HEK293 (cell line): ENCODE measurements around the gene PPP6R3.

Source experiments
- CTCF ChIA-PET: fragments of 350-600 bp; formaldehyde crosslinking; extraction: SDS; loops from one replicate; lab custom pipeline; 2021; ENCODE audit warnings: antibody characterized with exemption; lab: Yijun Ruan, JAX
- POLR2A ChIA-PET: fragments of 300-600 bp; formaldehyde crosslinking; extraction: SDS; loops from one replicate; lab custom pipeline; 2020; ENCODE audit warnings: antibody characterized with exemption, inconsistent platforms; lab: Yijun Ruan, JAX
- H3K27ac ChIP-seq: fragments of 200-500 bp; sonication (Bioruptor generic); 2 replicates; pipeline ENCODE4 v1.5.1; 2014; ENCODE audit warnings: low read depth, low read length, control low read depth, inconsistent platforms; ENCODE audit errors: extremely low read depth
- H3K36me3 ChIP-seq, 2 experiments: fragments of 200-500 bp in 1 of 2; sonication (Bioruptor generic) in 1 of 2; 1 replicate in 1 of 2; 2 replicates in 1 of 2; pipeline ENCODE4 v1.5.1; 2014 to 2017; ENCODE audit warnings: inconsistent platforms in 2 of 2, low read length in 2 of 2; ENCODE audit not compliant: control insufficient read depth in 2 of 2, insufficient read depth in 1 of 2
- H3K4me1 ChIP-seq: fragments of 200-500 bp; sonication (Bioruptor generic); 2 replicates; pipeline ENCODE4 v1.5.1; 2014; ENCODE audit warnings: mild to moderate bottlenecking, low read length, inconsistent platforms; ENCODE audit not compliant: control insufficient read depth, insufficient read depth
- H3K4me3 ChIP-seq: 2 replicates; pipeline ENCODE4 v1.5.1; 2011; ENCODE audit warnings: low read depth, mild to moderate bottlenecking, control low read depth, low read length, moderate library complexity
- H3K9me3 ChIP-seq: fragments of 200-500 bp; sonication (Bioruptor generic); 2 replicates; pipeline ENCODE4 v1.5.1; 2014; ENCODE audit warnings: low read depth, low read length, inconsistent platforms; ENCODE audit not compliant: control insufficient read depth, insufficient read depth
- ZBTB20 ChIP-seq: fragments of 450-650 bp; formaldehyde crosslinking; IDR thresholded peaks from 2 replicates; pipeline ENCODE4 v1.5.1; 2016; ENCODE audit warnings: missing biosample characterization, missing genetic modification characterization
- ZNF2 ChIP-seq: fragments of 450-650 bp; formaldehyde crosslinking; IDR thresholded peaks from 2 replicates; pipeline ENCODE4 v1.5.1; 2016; ENCODE audit warnings: missing biosample characterization, missing genetic modification characterization
- ZNF221 ChIP-seq: fragments of 450-650 bp; formaldehyde crosslinking; IDR thresholded peaks from 2 replicates; pipeline ENCODE4 v1.5.1; 2017; ENCODE audit warnings: missing biosample characterization, missing genetic modification characterization, borderline replicate concordance
- ZNF366 ChIP-seq: fragments of 450-650 bp; formaldehyde crosslinking; conservative IDR thresholded peaks from 2 replicates; pipeline ENCODE4 v1.5.1; 2016; ENCODE audit warnings: missing biosample characterization, missing genetic modification characterization
- ZNF510 ChIP-seq: fragments of 450-650 bp; formaldehyde crosslinking; IDR thresholded peaks from 2 replicates; pipeline ENCODE4 v1.5.1; 2018; ENCODE audit warnings: mild to moderate bottlenecking, missing genetic modification characterization, missing biosample characterization; ENCODE audit not compliant: insufficient replicate concordance
- ZNF529 ChIP-seq: fragments of 450-650 bp; formaldehyde crosslinking; IDR thresholded peaks from 2 replicates; pipeline ENCODE4 v1.5.1; 2017; ENCODE audit warnings: missing genetic modification characterization, missing biosample characterization; ENCODE audit not compliant: insufficient replicate concordance
- ZNF544 ChIP-seq: fragments of 450-650 bp; formaldehyde crosslinking; IDR thresholded peaks from 2 replicates; pipeline ENCODE4 v1.5.0; 2017; ENCODE audit warnings: missing biosample characterization, missing genetic modification characterization
- ZNF596 ChIP-seq: fragments of 450-650 bp; IDR thresholded peaks from 2 replicates; pipeline ENCODE4 v1.5.0; 2018; ENCODE audit warnings: missing biosample characterization, mild to moderate bottlenecking, missing genetic modification characterization, moderate library complexity
- ZNF621 ChIP-seq: fragments of 450-650 bp; formaldehyde crosslinking; IDR thresholded peaks from 2 replicates; pipeline ENCODE4 v1.5.1; 2017; ENCODE audit warnings: missing biosample characterization, missing genetic modification characterization
- ZNF76 ChIP-seq: fragments of 450-650 bp; formaldehyde crosslinking; IDR thresholded peaks from 2 replicates; pipeline ENCODE4; 2016; ENCODE audit warnings: low read depth, missing biosample characterization, missing genetic modification characterization, borderline replicate concordance
- TF ChIP-seq, protein P1 (sequence below): fragments of 450-650 bp; formaldehyde crosslinking; IDR thresholded peaks from 2 replicates; pipeline ENCODE4 v1.5.1; 2016; ENCODE audit warnings: missing biosample characterization, missing genetic modification characterization, borderline replicate concordance
- TF ChIP-seq, protein P2 (sequence below): fragments of 450-650 bp; formaldehyde crosslinking; optimal IDR thresholded peaks from 2 replicates; pipeline ENCODE3; 2016; ENCODE audit warnings: missing biosample characterization, mild to moderate bottlenecking, missing genetic modification characterization
- TF ChIP-seq, protein P3 (sequence below): IDR thresholded peaks from 2 replicates; pipeline ENCODE4 v1.6.1; 2011; ENCODE audit warnings: mild to moderate bottlenecking, low read depth, low read length, borderline replicate concordance
- TF ChIP-seq, protein P4 (sequence below): fragments of 450-650 bp; formaldehyde crosslinking; IDR thresholded peaks from 2 replicates; pipeline ENCODE4 v1.5.1; 2016; ENCODE audit warnings: missing biosample characterization, missing genetic modification characterization, low read depth
- TF ChIP-seq, protein P5 (sequence below): fragments of 450-650 bp; formaldehyde crosslinking; IDR thresholded peaks from 2 replicates; pipeline ENCODE4 v1.5.0; 2017; ENCODE audit warnings: missing biosample characterization, missing genetic modification characterization, borderline replicate concordance
- TF ChIP-seq, protein P6 (sequence below): fragments of 450-650 bp; formaldehyde crosslinking; IDR thresholded peaks from 2 replicates; pipeline ENCODE4 v1.5.1; 2016; ENCODE audit warnings: missing biosample characterization, missing genetic modification characterization

PPP6R3 gene

DNA sequence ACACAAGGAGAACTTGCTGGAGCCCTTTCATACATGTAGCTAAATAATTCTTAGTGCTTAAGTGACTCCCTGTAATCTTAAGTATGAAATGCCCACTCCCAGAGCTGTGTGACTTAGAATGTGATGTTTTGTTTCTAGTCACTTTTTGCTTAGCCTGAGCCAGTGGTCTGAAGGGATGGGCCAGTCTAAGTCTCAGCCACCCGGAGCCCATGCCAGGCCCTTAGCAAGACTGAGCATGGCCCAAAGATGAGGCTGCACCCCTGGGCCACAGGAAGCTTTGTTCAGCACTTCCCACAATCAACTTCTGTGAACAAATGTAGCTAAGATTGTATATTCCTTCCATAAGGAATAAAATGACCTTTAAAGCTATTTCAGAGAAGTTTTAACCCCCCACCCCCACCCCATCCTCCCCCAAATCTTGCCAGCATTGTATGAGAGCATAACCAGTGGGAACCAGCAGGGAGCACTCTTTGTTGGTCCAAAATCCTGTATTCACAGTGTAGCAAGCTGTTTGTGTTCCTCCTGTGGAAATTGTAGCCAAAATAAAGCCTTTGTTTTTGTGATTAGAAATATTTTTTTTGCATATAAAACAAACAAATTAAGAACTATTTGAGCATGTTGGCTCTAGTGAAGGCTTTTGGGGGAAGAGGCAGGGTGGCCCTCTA lies 150.0 kb downstream of the PPP6R3 start:
- TF ChIP-seq, protein P1, sequence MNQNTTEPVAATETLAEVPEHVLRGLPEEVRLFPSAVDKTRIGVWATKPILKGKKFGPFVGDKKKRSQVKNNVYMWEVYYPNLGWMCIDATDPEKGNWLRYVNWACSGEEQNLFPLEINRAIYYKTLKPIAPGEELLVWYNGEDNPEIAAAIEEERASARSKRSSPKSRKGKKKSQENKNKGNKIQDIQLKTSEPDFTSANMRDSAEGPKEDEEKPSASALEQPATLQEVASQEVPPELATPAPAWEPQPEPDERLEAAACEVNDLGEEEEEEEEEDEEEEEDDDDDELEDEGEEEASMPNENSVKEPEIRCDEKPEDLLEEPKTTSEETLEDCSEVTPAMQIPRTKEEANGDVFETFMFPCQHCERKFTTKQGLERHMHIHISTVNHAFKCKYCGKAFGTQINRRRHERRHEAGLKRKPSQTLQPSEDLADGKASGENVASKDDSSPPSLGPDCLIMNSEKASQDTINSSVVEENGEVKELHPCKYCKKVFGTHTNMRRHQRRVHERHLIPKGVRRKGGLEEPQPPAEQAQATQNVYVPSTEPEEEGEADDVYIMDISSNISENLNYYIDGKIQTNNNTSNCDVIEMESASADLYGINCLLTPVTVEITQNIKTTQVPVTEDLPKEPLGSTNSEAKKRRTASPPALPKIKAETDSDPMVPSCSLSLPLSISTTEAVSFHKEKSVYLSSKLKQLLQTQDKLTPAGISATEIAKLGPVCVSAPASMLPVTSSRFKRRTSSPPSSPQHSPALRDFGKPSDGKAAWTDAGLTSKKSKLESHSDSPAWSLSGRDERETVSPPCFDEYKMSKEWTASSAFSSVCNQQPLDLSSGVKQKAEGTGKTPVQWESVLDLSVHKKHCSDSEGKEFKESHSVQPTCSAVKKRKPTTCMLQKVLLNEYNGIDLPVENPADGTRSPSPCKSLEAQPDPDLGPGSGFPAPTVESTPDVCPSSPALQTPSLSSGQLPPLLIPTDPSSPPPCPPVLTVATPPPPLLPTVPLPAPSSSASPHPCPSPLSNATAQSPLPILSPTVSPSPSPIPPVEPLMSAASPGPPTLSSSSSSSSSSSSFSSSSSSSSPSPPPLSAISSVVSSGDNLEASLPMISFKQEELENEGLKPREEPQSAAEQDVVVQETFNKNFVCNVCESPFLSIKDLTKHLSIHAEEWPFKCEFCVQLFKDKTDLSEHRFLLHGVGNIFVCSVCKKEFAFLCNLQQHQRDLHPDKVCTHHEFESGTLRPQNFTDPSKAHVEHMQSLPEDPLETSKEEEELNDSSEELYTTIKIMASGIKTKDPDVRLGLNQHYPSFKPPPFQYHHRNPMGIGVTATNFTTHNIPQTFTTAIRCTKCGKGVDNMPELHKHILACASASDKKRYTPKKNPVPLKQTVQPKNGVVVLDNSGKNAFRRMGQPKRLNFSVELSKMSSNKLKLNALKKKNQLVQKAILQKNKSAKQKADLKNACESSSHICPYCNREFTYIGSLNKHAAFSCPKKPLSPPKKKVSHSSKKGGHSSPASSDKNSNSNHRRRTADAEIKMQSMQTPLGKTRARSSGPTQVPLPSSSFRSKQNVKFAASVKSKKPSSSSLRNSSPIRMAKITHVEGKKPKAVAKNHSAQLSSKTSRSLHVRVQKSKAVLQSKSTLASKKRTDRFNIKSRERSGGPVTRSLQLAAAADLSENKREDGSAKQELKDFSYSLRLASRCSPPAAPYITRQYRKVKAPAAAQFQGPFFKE = no peak
- TF ChIP-seq ZNF529 = no peak
- no peak for TF ChIP-seq ZNF544 (tag by site-specific recombination)
- TF ChIP-seq, protein P2, sequence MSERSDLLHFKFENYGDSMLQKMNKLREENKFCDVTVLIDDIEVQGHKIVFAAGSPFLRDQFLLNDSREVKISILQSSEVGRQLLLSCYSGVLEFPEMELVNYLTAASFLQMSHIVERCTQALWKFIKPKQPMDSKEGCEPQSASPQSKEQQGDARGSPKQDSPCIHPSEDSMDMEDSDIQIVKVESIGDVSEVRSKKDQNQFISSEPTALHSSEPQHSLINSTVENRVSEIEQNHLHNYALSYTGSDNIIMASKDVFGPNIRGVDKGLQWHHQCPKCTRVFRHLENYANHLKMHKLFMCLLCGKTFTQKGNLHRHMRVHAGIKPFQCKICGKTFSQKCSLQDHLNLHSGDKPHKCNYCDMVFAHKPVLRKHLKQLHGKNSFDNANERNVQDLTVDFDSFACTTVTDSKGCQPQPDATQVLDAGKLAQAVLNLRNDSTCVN = no peak
- no peak for TF ChIP-seq ZNF596 (tag by site-specific recombination)
- TF ChIP-seq, protein P3, sequence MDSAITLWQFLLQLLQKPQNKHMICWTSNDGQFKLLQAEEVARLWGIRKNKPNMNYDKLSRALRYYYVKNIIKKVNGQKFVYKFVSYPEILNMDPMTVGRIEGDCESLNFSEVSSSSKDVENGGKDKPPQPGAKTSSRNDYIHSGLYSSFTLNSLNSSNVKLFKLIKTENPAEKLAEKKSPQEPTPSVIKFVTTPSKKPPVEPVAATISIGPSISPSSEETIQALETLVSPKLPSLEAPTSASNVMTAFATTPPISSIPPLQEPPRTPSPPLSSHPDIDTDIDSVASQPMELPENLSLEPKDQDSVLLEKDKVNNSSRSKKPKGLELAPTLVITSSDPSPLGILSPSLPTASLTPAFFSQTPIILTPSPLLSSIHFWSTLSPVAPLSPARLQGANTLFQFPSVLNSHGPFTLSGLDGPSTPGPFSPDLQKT = no peak
- TF ChIP-seq ZBTB20 (tag by site-specific recombination) = no peak
- TF ChIP-seq ZNF221 (tag by site-specific recombination) = no peak
- TF ChIP-seq ZNF510 (tag by site-specific recombination) = no peak
- TF ChIP-seq ZNF366 = no peak
- TF ChIP-seq ZNF621 = no peak
- ChIA-PET CTCF (interaction anchor here (0.6 to 2.3 kb wide), 5 partner anchors 15 to 477 kb away, joined by 3 to 8 read pairs (median 4); no protein-coding TSS in a partner anchor), POLR2A (no interaction called here)
- Histone ChIP-seq H3K4me1 (no peaks in the 10 kb centered on the region), H3K27ac (no peak overlapping the region), H3K4me3 (no peak overlapping the region), H3K9me3 (no peaks in the 10 kb centered on the region), H3K36me3 (peaks cover 6 to 94% of the 10 kb centered on the region in 2 experiments)

DNA sequence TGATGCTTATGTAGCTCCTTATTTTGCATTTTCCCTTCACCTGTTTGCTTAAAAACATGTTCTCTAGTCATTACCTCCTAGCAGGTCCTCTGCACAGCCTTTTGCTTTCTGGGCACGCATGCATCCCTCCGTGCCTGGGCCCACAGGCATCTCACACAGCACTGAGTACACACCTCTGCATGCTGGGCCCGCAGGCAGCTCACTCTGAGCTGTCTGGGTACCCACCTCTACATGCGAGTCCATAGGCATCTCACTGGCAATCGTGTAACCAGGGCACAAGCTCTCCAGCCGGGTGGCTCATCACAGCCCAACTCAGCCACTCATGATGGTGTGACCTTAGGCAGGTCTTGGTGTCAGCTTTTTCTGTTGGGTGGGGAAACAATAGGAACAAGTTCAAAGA lies 155.1 kb downstream of the PPP6R3 start:
- ChIA-PET POLR2A (interaction anchor here (0.6 kb wide), 1 partner anchor 81 kb away, joined by 3 read pairs; no protein-coding TSS in a partner anchor), CTCF (interaction anchor here (0.6 kb wide), 1 partner anchor 124 kb away, joined by 4 read pairs; no protein-coding TSS in a partner anchor)
- Histone ChIP-seq H3K4me1 (no peaks in the 10 kb centered on the region), H3K27ac (no peak overlapping the region), H3K9me3 (no peaks in the 10 kb centered on the region), H3K4me3 (no peak overlapping the region), H3K36me3 (peaks cover 0 to 60% of the 10 kb centered on the region in 2 experiments; a peak in 1 of 3 replicates)
- TF ChIP-seq, protein P4, sequence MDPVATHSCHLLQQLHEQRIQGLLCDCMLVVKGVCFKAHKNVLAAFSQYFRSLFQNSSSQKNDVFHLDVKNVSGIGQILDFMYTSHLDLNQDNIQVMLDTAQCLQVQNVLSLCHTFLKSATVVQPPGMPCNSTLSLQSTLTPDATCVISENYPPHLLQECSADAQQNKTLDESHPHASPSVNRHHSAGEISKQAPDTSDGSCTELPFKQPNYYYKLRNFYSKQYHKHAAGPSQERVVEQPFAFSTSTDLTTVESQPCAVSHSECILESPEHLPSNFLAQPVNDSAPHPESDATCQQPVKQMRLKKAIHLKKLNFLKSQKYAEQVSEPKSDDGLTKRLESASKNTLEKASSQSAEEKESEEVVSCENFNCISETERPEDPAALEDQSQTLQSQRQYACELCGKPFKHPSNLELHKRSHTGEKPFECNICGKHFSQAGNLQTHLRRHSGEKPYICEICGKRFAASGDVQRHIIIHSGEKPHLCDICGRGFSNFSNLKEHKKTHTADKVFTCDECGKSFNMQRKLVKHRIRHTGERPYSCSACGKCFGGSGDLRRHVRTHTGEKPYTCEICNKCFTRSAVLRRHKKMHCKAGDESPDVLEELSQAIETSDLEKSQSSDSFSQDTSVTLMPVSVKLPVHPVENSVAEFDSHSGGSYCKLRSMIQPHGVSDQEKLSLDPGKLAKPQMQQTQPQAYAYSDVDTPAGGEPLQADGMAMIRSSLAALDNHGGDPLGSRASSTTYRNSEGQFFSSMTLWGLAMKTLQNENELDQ (tag by site-specific recombination) = no peak
- TF ChIP-seq, protein P5, sequence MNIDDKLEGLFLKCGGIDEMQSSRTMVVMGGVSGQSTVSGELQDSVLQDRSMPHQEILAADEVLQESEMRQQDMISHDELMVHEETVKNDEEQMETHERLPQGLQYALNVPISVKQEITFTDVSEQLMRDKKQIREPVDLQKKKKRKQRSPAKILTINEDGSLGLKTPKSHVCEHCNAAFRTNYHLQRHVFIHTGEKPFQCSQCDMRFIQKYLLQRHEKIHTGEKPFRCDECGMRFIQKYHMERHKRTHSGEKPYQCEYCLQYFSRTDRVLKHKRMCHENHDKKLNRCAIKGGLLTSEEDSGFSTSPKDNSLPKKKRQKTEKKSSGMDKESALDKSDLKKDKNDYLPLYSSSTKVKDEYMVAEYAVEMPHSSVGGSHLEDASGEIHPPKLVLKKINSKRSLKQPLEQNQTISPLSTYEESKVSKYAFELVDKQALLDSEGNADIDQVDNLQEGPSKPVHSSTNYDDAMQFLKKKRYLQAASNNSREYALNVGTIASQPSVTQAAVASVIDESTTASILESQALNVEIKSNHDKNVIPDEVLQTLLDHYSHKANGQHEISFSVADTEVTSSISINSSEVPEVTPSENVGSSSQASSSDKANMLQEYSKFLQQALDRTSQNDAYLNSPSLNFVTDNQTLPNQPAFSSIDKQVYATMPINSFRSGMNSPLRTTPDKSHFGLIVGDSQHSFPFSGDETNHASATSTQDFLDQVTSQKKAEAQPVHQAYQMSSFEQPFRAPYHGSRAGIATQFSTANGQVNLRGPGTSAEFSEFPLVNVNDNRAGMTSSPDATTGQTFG (tag by site-specific recombination) = no peak
- TF ChIP-seq, protein P6, sequence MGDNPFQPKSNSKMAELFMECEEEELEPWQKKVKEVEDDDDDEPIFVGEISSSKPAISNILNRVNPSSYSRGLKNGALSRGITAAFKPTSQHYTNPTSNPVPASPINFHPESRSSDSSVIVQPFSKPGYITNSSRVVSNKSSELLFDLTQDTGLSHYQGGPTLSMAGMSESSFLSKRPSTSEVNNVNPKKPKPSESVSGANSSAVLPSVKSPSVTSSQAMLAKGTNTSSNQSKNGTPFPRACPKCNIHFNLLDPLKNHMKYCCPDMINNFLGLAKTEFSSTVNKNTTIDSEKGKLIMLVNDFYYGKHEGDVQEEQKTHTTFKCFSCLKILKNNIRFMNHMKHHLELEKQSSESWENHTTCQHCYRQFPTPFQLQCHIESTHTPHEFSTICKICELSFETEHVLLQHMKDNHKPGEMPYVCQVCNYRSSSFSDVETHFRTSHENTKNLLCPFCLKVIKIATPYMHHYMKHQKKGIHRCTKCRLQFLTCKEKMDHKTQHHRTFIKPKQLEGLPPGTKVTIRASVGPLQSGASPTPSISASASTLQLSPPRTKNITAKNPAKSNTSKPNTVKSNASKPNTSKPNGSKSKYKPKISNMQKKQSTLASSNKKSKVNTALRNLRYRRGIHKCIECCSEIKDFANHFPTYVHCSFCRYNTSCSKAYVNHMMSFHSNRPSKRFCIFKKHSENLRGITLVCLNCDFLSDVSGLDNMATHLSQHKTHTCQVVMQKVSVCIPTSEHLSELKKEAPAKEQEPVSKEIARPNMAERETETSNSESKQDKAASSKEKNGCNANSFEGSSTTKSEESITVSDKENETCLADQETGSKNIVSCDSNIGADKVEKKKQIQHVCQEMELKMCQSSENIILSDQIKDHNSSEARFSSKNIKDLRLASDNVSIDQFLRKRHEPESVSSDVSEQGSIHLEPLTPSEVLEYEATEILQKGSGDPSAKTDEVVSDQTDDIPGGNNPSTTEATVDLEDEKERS (tag by site-specific recombination) = no peak
- no peak for TF ChIP-seq ZNF76
- no peak for TF ChIP-seq ZNF2 (tag by site-specific recombination)
